NB4 (cell line): ENCODE measurements around the gene RELCH.
A peak's percentile ranks its signal among the peaks of the same experiment; 100 is the strongest.

ENCODE experiments used
- DNase-seq: peaks from one replicate; pipeline ENCODE4 v3.0.0; 2010; ENCODE audit warnings: low read depth
- H3K4me3 ChIP-seq: one replicate; pipeline ENCODE4 v1.5.1; 2011; ENCODE audit warnings: mild to moderate bottlenecking, low read depth, low read length, moderate library complexity
- MYC ChIP-seq: IDR thresholded peaks from 2 replicates; pipeline ENCODE4 v1.6.1; 2011; ENCODE audit warnings: low read depth, low read length
- POLR2A ChIP-seq: IDR thresholded peaks from 2 replicates; pipeline ENCODE4 v1.6.1; 2011; ENCODE audit warnings: mild to moderate bottlenecking; ENCODE audit not compliant: insufficient read length; ENCODE audit errors: extremely low read depth
- TF ChIP-seq, protein P1 (sequence below): IDR thresholded peaks from one replicate; pipeline ENCODE4 v1.5.1; 2012; ENCODE audit warnings: low read depth, low read length
- TF ChIP-seq, protein P2 (sequence below): IDR thresholded peaks from 2 replicates; pipeline ENCODE4 v1.6.1; 2011; ENCODE audit warnings: low read depth, low read length

Gene RELCH

DNA sequence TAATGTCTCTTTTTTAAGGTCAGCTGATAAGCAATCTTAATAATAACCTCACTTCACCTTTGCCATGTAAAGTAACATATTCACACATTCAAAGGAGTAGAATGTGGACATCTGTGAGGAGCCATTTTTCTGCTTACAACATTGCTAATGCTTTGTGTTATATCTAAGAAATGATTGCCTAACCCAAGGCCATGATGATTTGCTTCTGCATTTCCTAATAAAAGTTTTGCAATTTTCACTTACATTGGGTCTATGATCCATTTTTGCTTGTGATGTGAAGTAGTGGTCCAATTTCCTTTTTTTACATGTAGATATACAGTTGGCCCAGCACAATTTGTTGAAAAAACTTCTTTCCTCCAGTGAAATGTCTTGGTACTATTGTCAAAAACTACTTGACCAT is 22.0 kb downstream of the RELCH start:
- peak; percentile 32 for DNase-seq
- no peak overlapping the region for H3K4me3 ChIP-seq
- TF ChIP-seq, protein P1, sequence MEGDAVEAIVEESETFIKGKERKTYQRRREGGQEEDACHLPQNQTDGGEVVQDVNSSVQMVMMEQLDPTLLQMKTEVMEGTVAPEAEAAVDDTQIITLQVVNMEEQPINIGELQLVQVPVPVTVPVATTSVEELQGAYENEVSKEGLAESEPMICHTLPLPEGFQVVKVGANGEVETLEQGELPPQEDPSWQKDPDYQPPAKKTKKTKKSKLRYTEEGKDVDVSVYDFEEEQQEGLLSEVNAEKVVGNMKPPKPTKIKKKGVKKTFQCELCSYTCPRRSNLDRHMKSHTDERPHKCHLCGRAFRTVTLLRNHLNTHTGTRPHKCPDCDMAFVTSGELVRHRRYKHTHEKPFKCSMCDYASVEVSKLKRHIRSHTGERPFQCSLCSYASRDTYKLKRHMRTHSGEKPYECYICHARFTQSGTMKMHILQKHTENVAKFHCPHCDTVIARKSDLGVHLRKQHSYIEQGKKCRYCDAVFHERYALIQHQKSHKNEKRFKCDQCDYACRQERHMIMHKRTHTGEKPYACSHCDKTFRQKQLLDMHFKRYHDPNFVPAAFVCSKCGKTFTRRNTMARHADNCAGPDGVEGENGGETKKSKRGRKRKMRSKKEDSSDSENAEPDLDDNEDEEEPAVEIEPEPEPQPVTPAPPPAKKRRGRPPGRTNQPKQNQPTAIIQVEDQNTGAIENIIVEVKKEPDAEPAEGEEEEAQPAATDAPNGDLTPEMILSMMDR = no peak
- TF ChIP-seq POLR2A (no peak), MYC (no peak)
- TF ChIP-seq, protein P2, sequence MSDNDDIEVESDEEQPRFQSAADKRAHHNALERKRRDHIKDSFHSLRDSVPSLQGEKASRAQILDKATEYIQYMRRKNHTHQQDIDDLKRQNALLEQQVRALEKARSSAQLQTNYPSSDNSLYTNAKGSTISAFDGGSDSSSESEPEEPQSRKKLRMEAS = no peak

DNA sequence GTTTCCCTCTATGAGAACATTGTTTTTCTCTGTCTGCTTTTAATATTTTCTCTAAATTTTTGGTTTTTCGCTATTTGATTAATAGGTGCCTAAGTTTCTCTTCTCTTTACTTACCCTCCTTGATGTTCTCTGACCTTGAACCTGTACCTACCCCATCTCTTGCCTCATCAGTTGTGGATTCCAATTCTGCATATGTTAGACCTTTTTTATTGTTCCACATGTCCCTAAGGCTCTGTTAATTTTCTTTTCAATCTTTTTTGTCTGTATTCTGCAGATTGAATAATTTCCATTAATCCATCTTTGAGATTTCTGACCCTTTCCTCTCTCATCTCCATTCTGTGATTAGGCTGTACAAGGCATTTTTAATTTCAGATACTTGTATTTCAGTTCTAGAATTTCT is 23.1 kb downstream of the RELCH start:
- H3K4me3 ChIP-seq = no peak overlapping the region
- TF ChIP-seq POLR2A (no peak), MYC (no peak)
- TF ChIP-seq, protein P1 = no peak
- TF ChIP-seq, protein P2 = no peak
- no peak for DNase-seq

DNA sequence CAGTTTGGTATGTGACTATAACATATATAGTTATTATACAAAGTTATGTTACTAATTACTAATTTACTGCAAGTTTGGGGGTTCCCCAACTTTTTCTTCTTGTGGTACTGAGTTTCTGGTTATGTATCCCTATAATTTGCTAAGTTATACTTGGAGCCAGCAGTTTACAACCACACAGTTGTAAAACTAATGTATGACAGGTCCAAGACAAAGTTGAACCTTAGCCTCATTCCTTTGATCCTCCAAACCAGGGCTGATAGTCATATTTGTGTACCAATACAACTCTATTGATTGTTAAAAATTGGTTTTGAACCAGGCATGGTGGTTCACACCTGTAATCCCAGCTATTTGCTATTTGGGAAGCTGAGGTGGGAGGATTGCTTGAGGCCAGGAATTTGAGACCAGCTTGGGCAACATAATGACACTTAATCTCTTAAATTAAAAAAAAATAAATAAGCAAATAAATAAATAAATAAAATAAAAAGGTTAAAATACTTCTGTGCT is 24.3 kb downstream of the RELCH start:
- no peak overlapping the region for H3K4me3 ChIP-seq
- TF ChIP-seq, protein P1 = no peak
- no peak for TF ChIP-seq POLR2A
- TF ChIP-seq MYC = no peak
- TF ChIP-seq, protein P2 = no peak
- DNase-seq = no peak

DNA sequence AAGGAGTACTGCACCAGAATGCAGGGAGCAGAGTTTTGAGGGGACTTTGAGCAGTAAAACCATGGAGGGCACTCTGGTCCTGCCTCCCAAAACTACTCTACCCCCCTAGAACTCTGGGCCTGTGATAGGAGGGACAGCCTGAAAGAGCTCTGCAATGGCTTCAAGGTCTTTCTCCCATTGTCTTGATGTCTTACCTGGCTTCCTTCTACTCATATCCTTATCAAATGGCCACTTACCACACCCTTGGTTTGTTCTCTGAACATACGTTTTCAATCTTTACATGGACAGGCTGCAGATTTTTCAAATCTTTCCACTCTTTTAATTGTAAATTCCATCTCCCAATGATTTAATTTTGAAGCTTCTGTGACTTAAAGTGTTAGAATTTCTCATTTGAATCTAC is 27.7 kb downstream of the RELCH start:
- no peak overlapping the region for H3K4me3 ChIP-seq
- no peak for TF ChIP-seq POLR2A
- TF ChIP-seq, protein P2 = no peak
- TF ChIP-seq, protein P1 = no peak
- TF ChIP-seq MYC = no peak
- no peak for DNase-seq

DNA sequence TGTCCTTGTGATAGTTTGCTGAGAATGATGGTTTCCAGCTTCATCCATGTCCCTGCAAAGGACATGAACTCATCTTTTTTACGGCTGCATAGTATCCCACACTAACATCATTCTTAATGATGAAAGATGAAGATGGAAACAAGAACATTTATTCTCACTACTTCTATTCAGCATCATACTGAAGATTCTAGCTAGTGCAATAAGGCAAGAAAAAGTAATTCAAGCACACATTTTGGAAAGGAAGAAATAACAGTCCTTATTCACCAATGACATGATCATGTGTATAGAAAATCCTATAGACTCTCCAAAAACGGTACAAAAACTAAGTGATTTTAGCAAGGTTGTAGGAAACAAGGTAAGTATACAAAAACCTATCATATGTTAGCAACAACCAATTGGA is 37.2 kb downstream of the RELCH start:
- DNase-seq = no peak
- TF ChIP-seq, protein P1 = no peak
- TF ChIP-seq POLR2A = no peak
- TF ChIP-seq MYC = no peak
- TF ChIP-seq, protein P2 = no peak
- H3K4me3 ChIP-seq = no peak overlapping the region

DNA sequence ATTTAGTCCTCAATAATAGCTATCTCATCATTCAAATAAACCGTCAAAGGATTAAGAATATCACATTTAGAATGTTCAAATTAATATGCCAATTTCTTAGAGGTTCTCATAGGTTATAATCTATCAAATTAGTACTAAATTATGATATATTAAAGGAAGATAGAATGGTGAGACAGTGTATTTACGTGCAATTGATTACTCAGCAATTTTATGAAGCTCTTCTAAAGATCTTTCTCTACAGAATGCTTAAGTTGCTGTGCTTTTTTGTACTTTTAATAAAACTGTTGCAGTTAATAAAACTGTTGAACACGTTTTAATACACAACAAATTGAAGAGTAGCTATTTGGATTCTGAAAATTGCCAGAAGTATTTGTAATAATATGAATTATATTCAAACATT is 39.0 kb downstream of the RELCH start:
- TF ChIP-seq, protein P1 = no peak
- no peak for TF ChIP-seq POLR2A
- H3K4me3 ChIP-seq = no peak overlapping the region
- DNase-seq = no peak
